ENCODE results near the gene PLXNC1.

- TF ChIP-seq, protein P1, sequence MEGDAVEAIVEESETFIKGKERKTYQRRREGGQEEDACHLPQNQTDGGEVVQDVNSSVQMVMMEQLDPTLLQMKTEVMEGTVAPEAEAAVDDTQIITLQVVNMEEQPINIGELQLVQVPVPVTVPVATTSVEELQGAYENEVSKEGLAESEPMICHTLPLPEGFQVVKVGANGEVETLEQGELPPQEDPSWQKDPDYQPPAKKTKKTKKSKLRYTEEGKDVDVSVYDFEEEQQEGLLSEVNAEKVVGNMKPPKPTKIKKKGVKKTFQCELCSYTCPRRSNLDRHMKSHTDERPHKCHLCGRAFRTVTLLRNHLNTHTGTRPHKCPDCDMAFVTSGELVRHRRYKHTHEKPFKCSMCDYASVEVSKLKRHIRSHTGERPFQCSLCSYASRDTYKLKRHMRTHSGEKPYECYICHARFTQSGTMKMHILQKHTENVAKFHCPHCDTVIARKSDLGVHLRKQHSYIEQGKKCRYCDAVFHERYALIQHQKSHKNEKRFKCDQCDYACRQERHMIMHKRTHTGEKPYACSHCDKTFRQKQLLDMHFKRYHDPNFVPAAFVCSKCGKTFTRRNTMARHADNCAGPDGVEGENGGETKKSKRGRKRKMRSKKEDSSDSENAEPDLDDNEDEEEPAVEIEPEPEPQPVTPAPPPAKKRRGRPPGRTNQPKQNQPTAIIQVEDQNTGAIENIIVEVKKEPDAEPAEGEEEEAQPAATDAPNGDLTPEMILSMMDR (conservative IDR thresholded peaks at IDR 0.05 in 1 of 2, IDR thresholded peaks at IDR 0.05 in 1 of 2; ENCODE audit: low read depth in 1 of 2, low read length in 2 of 2) = no peak
- TF ChIP-seq EZH2 (IDR thresholded peaks at IDR 0.05; ENCODE audit: low read length, missing control alignments) = no peak
Observed at GRCh38 chr12:94244165-94245133, 96.1 kb downstream of the PLXNC1 start.

Data from fibroblast of lung (primary cell).